NCI-H187 treated with DMSO at 0.1 percent for 48 hours (cell line): ENCODE data around the gene KRT9.
"Not testable (repeated sequence)": the region's sequence is repeated elsewhere in the genome, so short reads cannot be mapped to it uniquely, and the experiment has no call there.

ENCODE experiments used
- DNase-seq: peaks from one replicate; lab custom pipeline; 2025; lab: John Stamatoyannopoulos, UW

KRT9 gene

DNA sequence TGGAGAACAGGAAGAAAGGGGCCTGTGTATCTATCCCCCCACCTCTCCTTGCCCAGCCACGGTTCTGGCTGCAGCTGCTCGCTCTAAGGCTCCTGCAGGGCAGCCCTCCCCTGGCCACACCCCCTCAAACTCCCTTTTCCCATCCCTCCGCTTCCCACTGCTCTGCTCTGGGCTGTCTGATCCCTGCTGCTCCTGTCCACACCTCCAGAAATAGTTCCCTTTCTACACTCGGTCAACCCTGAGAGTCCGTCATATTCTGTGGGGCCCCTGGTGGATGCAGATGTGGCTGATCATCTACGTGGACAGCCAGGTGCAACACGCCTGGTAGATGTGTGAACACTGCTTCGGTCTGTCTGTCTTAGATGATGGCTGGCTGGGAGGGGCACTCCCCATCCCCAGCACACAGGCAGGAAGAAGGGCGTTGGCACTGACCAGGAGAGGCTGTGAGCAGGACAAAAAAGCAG, 24.4 kb downstream of the KRT9 start:
- DNase-seq = no peak

DNA sequence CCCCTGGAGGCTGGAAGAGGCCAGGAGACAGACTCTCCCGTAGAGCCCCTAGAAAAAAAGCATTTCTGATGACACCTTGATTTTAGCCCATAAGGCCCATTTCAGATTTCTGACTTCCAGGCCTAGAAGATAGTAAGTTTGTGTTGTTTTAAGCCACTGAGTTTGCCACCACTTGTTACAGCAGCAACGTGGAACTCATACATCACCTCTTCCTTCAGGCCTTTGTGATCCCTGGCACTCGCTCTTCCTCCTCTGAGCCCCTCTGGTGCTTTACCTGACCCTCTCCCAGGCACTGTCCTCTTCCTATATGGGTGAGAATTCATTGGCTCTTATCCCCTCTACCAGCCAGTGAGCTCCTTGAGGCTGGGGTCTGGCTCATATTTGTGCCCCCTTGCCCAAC, 25.0 kb downstream of the KRT9 start:
- DNase-seq = no peak

GRCh38 chr17:41545829-41546410, 25.9 kb downstream of the KRT9 start:
- no peak for DNase-seq

- DNase-seq = no peak
Measured at GRCh38 chr17:41544935-41545334, 26.9 kb downstream of the KRT9 start.

DNA sequence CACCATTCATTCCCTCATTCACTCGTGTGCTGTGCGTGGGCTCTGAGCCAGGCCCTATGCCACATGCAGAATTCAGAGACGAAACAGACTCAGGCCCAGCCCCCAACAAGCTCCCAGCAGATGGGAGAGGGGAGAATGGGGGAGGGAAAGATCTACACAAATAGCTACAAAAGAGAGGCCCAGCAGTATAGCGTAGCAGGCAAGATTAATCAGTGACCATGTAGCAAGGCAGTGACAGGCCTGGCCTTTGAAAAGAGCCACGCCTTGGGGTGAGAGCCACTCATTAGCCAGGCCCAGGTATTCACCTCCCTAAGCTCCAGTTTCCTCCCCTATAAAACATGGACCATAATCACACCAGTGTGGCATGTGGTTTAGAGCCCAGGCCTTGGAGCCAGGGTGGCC, 27.4 kb downstream of the KRT9 start:
- DNase-seq = no peak

DNA sequence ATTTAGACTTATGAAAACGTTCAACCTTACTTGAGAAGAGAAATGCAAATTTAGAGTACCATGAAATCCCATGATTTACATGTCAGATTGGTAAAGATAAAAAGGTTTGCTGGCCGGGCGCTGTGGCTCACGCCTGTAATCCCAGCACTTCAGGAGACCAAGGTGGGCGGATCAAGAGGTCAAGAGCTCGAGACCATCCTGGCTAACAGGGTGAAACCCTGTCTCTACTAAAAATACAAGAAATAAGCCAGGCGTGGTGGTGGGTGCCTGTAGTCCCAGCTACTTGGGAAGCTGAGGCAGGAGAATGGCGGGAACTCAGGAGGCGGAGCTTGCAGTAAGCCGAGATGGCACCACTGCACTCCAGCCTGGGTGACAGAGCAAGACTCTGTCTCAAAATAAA, 29.1 kb downstream of the KRT9 start:
- DNase-seq = not testable (repeated sequence)

DNA sequence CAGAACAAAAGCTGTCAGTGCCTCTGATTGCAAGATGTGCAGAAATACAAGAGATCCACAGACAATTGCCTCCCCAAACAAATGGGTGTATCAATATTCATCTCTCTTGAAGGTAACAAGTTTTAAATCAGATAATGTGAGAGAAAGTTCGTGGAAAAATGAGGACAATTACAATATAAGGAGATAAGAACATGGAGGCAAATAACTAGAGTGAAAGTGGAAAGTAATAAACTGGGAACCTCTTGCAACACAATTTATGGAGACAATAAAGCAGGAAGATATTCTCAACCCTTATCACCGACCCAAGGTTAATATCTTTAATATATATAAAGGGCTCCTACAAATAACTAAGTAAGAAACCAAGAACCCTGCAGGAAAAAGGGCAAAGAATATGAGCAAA, 29.5 kb downstream of the KRT9 start:
- no peak for DNase-seq

- DNase-seq = no peak
Measured at GRCh38 chr17:41540921-41541625, 30.8 kb downstream of the KRT9 start.

GRCh38 chr17:41539979-41540701, 31.7 kb downstream of the KRT9 start:
- no peak for DNase-seq

DNA sequence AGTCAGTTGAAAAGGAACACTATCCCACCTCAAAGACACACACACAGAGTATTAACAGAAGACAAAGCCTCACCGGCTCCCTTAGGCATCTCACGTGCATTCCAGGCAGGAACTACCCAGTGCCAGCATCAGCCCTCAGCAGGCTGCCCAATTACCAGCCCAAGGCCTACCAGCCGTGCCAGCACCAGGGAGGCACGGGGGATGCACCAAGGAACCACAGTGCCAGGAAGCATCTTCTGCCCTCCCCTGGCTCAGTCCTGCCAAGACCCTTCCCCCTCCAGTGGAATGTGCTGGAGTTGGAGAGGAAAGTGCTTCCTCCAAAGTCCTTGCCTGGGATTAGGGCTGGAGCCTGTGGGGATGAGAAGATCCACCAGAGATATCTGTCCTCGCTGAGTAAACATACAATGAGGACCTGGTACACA, 32.8 kb downstream of the KRT9 start:
- no peak for DNase-seq

DNA sequence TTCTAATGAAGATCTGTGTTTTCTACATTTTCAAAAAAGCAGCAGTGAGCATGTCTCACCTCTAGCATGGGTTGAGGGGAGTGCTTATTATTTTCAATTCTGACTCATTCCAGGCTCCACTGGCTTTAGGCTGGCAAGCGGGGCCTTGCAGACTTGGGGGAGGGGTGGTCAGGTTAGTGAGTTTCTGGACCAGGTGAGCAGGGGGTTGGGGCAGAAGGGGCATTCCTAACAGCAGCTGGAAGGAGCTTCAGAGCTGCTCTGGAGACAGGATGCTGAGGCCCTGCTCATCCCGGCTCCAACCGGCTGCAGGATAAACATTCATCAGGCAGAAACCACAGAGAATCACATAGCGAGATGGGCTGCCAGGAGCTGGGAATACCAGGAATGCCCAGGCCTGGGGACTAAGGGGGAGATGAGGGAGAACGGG, 33.3 kb downstream of the KRT9 start:
- DNase-seq = no peak

- DNase-seq = no peak
Measured at GRCh38 chr17:41537990-41538389, 33.9 kb downstream of the KRT9 start.

- DNase-seq = no peak
Measured at GRCh38 chr17:41537614-41537954, 34.3 kb downstream of the KRT9 start.

- no peak for DNase-seq
Measured at GRCh38 chr17:41536741-41537613, 34.9 kb downstream of the KRT9 start.

DNA sequence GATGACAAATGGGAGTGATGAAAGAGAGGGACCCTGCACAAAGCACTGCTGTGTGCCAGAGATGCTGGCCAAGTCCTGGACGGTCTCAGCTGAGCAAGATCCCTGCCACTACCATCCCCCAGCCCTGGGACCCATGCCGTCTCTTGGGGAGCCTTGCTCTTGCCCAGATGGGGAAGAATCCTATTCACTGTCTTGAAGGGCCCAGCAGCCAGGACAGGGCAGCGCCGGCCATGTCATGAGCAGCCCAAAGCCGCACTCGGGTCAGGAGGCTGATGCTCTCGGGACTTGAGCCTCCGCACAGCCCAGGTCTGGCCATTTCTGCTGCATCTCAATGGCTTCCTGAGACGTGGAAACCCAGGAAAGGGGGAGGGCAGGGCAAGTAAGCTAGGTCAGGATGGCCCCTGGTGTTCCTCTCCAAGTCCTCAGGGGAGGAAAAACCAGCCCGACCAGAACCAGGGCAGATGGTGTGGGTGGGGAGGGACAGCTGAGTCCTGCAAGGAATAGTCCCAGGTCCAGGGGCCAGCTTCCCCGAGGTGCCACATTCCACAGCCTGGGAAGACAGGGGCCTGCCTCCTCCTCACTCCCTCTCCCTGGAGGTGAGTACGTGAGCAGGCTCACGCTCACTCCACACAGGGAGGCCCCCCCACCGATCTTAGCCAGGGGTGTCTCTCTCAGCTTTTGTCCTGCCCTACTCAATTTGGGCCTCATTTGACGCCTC, 35.9 kb downstream of the KRT9 start:
- DNase-seq = no peak

GRCh38 chr17:41534899-41535546, 36.8 kb downstream of the KRT9 start:
- no peak for DNase-seq

GRCh38 chr17:41533613-41534012, 38.2 kb downstream of the KRT9 start:
- DNase-seq = no peak

DNA sequence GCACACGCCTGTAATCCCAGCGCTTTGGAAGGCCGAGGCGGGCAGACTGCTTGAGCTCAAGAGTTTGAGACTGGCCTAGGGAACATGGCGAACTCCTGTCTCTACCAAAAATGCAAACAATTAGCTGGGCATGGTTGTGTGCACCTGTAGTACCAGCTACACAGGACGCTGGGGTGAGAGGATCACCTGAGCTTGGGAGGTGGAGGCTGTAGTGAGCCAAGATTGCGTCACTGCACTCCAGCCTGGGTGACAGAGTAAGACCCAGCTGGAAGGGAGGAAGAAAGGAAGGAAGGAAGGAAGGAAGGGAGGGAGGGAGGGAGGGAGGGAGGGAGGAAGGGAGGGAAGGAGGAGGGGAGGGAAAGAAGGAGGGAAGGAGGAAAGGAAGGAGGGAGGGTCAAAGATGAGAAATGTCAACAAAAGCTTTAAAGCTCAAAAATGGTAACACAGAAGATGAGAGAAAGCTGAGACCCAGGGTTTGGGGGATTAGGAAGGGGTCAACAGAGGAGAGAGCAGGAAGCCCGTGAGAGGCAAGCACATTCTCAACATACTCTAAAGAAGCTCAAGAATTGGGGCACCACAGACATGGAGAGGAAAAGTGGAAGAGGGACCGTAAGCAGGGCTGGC, 38.8 kb downstream of the KRT9 start:
- DNase-seq = no peak

- DNase-seq = no peak
Measured at GRCh38 chr17:41531993-41532392, 39.9 kb downstream of the KRT9 start.
